ENCODE data around the gene RAD51B. TPM values are rescaled to one million over a fixed set of nuclear protein-coding genes. Genes with fewer than 3 reads are reported as not detected.

RAD51B gene
- total and polyA plus RNA-seq, 9 of the 15 experiments (the other 6 are each of a cell fraction or from before 2014, with no cell fraction given), result 8.5 to 17.3 (median 11.3) TPM

DNA sequence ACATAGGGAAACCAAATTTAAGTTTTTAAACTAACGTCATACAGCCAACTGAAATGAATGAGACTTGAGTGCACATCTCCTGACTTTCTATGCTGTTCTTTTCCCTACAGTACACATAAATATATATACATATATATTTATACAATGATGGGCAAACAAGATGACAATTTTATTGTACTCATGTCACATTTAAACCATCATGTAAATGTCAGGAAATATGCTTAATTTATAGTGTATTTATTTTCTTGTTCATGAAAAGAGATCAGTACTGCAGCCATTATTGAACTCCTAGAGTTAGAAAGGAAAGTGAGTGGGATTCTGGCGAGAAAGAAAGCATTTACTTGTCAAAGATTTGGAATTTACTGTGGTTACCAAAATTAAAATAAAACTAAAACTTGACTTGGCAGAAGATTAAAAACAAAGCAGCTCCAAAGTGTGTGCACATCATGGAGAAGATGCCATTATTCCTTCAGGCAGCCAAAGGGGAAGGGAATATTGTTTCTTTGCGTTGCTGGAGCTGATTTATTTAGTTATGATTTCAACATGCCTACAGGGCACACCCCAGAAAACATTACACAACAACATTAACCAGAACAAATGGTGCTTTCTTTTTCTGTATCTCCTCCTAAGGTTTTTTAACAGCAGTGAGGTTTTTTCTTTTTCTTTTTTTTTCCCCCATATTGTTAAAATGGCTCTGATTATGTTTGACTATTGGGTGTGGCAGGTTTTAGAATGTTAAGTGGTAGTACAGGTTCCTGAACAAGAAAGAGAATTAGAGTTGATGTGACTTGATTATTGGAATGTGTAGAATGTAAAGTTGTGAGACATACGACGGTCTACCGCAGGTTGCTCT lies 144.6 kb downstream of the RAD51B start:
- in situ Hi-C loops (cut with MboI) (no loop called here), intact Hi-C loops (cut with micrococcal nuclease) (no loop called here)
- no peak for DNase-seq (ENCODE audit: extremely low read depth in 1 of 4, low spot score in 3 of 4)
- H4K20me1 ChIP-seq (replicated peaks; ENCODE audit: control insufficient read depth, insufficient read depth, low read length), result no peaks in the 10 kb centered on the region
- no peak for FAIRE-seq
- POLR2A ChIA-PET, result no interaction called here
- 75% methylated on average over 5 of the region's 6 CpGs for WGBS (ENCODE audit: insufficient coverage, low coverage, missing lambda C conversion rate)
- H3K9ac ChIP-seq (ENCODE audit: insufficient read depth in 1 of 2, low read depth in 2 of 2, low read length in 2 of 2), result no peak overlapping the region
- H3K27me3 ChIP-seq (ENCODE audit: control insufficient read depth in 2 of 2, insufficient read depth in 2 of 2, low read length in 2 of 2), result no peaks in the 10 kb centered on the region
- no peaks in the 10 kb centered on the region for H3K4me1 ChIP-seq (replicated peaks in 1 of 2; ENCODE audit: control insufficient read depth in 2 of 2, insufficient read depth in 2 of 2, low read length in 2 of 2)
- no peaks in the 10 kb centered on the region for H3K9me3 ChIP-seq (replicated peaks; ENCODE audit: control insufficient read depth, insufficient read depth, low read depth, low read length)
- no peak overlapping the region for H3K4me2 ChIP-seq (ENCODE audit: insufficient read depth, low read length)
- H2AFZ ChIP-seq (ENCODE audit: low read depth, low read length), result no peak overlapping the region
- no peaks in the 10 kb centered on the region for H3K9me1 ChIP-seq (ENCODE audit: control insufficient read depth, insufficient read depth, low read length)
- CTCF ChIA-PET (ENCODE audit: low intra/inter-chr PET ratio), result no interaction called here
- H3K27ac ChIP-seq (ENCODE audit: extremely low read depth, low read depth, low read length), result no peak overlapping the region
- H3K79me2 ChIP-seq (ENCODE audit: control insufficient read depth, insufficient read depth, low read length), result no peaks in the 10 kb centered on the region
- no TSS peak for BruUV-seq (replicated peaks)
- H3K4me3 ChIP-seq, result no peak overlapping the region
- ATAC-seq, result no peak
- no peak for TF ChIP-seq PHF21A (IDR thresholded peaks at IDR 0.05; ENCODE audit: borderline replicate concordance, low read depth)
- TF ChIP-seq MCM3 (IDR thresholded peaks at IDR 0.05), result no peak
- no peaks in the 10 kb centered on the region for H3K36me3 ChIP-seq (ENCODE audit: control insufficient read depth, insufficient read depth, low read length)

DNA sequence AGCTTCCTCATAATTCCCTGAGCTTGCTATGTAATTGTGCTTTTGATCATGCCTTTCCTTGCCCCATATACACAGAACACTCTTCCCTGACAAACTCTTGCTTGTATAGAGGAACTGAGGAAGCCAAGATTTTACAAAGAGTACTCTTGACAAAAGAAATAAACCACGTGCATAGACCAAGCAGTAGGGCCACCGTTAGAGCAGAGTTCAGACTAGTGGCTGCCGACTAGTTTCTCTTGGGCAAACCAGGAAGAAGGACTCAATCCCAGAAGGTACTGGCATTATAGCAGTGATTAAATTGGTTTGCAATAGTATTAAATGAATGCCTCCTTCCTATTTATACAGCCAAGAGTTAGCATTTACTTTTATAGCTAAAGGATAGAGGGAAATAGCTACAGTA lies 146.1 kb downstream of the RAD51B start:
- ATAC-seq (no peak), FAIRE-seq (no peak), DNase-seq (ENCODE audit: extremely low read depth in 1 of 4, low spot score in 3 of 4) (no peak)
- in situ Hi-C loops (cut with MboI), result no loop called here
- Histone ChIP-seq H3K4me3 (no peak overlapping the region), H3K4me2 (ENCODE audit: insufficient read depth, low read length) (no peak overlapping the region), H3K36me3 (ENCODE audit: control insufficient read depth, insufficient read depth, low read length) (no peaks in the 10 kb centered on the region), H3K27ac (ENCODE audit: extremely low read depth, low read depth, low read length) (no peak overlapping the region), H2AFZ (ENCODE audit: low read depth, low read length) (no peak overlapping the region), H3K9ac (ENCODE audit: insufficient read depth in 1 of 2, low read depth in 2 of 2, low read length in 2 of 2) (no peak overlapping the region), H3K9me3 (replicated peaks; ENCODE audit: control insufficient read depth, insufficient read depth, low read depth, low read length) (no peaks in the 10 kb centered on the region), H3K9me1 (ENCODE audit: control insufficient read depth, insufficient read depth, low read length) (no peaks in the 10 kb centered on the region), H3K27me3 (ENCODE audit: control insufficient read depth in 2 of 2, insufficient read depth in 2 of 2, low read length in 2 of 2) (no peaks in the 10 kb centered on the region), H3K4me1 (replicated peaks in 1 of 2; ENCODE audit: control insufficient read depth in 2 of 2, insufficient read depth in 2 of 2, low read length in 2 of 2) (no peaks in the 10 kb centered on the region), H3K79me2 (ENCODE audit: control insufficient read depth, insufficient read depth, low read length) (no peaks in the 10 kb centered on the region), H4K20me1 (replicated peaks; ENCODE audit: control insufficient read depth, insufficient read depth, low read length) (no peaks in the 10 kb centered on the region)
- BruUV-seq (replicated peaks), result no TSS peak
- intact Hi-C loops (cut with micrococcal nuclease), result no loop called here
- WGBS (ENCODE audit: insufficient coverage, low coverage, missing lambda C conversion rate), result 61% methylated on average over 3 of the region's 3 CpGs
- ChIA-PET CTCF (ENCODE audit: low intra/inter-chr PET ratio) (no interaction called here), POLR2A (interaction anchor here (1.2 kb wide), 1 partner anchor 20 kb away, joined by 3 read pairs; no protein-coding TSS in a partner anchor)
- TF ChIP-seq E2F3 (CRISPR knock-in tag; IDR thresholded peaks at IDR 0.05) (no peak), ZNF212 (CRISPR knock-in tag; IDR thresholded peaks at IDR 0.05) (no peak), ZNF134 (CRISPR knock-in tag; conservative IDR thresholded peaks at IDR 0.05) (no peak), MBD2 (IDR thresholded peaks at IDR 0.05; ENCODE audit: borderline replicate concordance, low read depth) (no peak), ADNP (tag; IDR thresholded peaks at IDR 0.05) (no peak), TFAM (CRISPR knock-in tag; conservative IDR thresholded peaks at IDR 0.05) (no peak)
- TF ChIP-seq, protein P1, sequence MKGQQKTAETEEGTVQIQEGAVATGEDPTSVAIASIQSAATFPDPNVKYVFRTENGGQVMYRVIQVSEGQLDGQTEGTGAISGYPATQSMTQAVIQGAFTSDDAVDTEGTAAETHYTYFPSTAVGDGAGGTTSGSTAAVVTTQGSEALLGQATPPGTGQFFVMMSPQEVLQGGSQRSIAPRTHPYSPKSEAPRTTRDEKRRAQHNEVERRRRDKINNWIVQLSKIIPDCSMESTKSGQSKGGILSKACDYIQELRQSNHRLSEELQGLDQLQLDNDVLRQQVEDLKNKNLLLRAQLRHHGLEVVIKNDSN (CRISPR knock-in tag; IDR thresholded peaks at IDR 0.05), result no peak
- TF ChIP-seq, protein P2, sequence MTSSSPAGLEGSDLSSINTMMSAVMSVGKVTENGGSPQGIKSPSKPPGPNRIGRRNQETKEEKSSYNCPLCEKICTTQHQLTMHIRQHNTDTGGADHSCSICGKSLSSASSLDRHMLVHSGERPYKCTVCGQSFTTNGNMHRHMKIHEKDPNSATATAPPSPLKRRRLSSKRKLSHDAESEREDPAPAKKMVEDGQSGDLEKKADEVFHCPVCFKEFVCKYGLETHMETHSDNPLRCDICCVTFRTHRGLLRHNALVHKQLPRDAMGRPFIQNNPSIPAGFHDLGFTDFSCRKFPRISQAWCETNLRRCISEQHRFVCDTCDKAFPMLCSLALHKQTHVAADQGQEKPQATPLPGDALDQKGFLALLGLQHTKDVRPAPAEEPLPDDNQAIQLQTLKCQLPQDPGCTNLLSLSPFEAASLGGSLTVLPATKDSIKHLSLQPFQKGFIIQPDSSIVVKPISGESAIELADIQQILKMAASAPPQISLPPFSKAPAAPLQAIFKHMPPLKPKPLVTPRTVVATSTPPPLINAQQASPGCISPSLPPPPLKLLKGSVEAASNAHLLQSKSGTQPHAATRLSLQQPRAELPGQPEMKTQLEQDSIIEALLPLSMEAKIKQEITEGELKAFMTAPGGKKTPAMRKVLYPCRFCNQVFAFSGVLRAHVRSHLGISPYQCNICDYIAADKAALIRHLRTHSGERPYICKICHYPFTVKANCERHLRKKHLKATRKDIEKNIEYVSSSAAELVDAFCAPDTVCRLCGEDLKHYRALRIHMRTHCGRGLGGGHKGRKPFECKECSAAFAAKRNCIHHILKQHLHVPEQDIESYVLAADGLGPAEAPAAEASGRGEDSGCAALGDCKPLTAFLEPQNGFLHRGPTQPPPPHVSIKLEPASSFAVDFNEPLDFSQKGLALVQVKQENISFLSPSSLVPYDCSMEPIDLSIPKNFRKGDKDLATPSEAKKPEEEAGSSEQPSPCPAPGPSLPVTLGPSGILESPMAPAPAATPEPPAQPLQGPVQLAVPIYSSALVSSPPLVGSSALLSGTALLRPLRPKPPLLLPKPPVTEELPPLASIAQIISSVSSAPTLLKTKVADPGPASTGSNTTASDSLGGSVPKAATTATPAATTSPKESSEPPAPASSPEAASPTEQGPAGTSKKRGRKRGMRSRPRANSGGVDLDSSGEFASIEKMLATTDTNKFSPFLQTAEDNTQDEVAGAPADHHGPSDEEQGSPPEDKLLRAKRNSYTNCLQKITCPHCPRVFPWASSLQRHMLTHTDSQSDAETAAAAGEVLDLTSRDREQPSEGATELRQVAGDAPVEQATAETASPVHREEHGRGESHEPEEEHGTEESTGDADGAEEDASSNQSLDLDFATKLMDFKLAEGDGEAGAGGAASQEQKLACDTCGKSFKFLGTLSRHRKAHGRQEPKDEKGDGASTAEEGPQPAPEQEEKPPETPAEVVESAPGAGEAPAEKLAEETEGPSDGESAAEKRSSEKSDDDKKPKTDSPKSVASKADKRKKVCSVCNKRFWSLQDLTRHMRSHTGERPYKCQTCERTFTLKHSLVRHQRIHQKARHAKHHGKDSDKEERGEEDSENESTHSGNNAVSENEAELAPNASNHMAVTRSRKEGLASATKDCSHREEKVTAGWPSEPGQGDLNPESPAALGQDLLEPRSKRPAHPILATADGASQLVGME (CRISPR knock-in tag; IDR thresholded peaks at IDR 0.05), result no peak

Data from K562 (cell line).